ENCODE results near the gene C1GALT1C1L. TPM values are rescaled to one million over a fixed set of nuclear protein-coding genes. Genes with fewer than 3 reads are reported as not detected.

The C1GALT1C1L gene
- total and polyA plus RNA-seq, 2 donors (not counting 1 experiment from before 2014, with no cell fraction given) = not detected

DNA sequence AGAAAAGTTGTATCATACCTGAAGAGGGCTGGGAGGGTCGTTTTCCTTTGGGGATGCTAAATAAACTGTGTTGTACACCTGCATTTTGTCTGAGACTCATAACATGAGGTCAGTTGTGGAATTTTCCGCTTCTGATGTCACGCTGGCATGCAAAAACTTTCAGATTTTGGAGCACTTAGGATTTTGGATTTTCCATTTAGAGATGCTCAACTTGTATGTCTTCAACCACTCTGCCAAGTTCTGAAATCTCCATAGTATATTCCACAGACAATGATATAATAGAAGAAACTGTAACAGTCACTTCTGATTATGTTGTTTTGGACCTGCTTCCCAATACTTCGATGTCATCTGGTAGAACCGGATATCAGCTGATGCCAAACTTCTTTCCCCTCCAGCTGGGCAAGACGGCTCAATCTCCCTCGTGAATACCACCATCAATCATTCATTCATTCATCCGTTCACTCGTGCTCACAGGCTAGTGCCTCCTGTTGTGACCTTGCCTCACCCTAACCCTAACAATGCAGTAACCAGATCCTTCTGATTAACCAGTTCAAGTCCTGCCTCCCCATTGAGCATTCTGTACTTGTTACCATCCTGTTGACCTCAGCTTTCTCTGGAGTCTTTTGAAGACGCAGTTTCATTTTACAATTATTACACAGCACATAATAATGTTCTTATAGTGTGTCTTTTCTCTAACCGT, 44.5 kb downstream of the C1GALT1C1L start:
- Histone ChIP-seq H2AFZ (ENCODE audit: insufficient read depth, low read depth, low read length, poor library complexity, severe bottlenecking) (no peak overlapping the region), H3K36me3 (replicated peaks in 1 of 2; ENCODE audit: control extremely low read depth in 1 of 2, control insufficient read depth in 1 of 2, extremely low read depth in 1 of 2, insufficient read depth in 2 of 2, low read length in 1 of 2) (no peaks in the 10 kb centered on the region), H3K4me1 (ENCODE audit: control insufficient read depth in 2 of 2, insufficient read depth in 2 of 2, low read length in 2 of 2) (peaks cover 2 to 4% of the 10 kb centered on the region in 2 donors), H3K9me3 (ENCODE audit: control extremely low read depth in 1 of 3, control insufficient read depth in 2 of 3, insufficient read depth in 1 of 3, low read length in 2 of 3) (peaks cover 0 to 1% (median 0%) of the 10 kb centered on the region in 3 donors), H3K79me2 (ENCODE audit: control insufficient read depth, insufficient read depth, low read length) (no peaks in the 10 kb centered on the region), H3K4me2 (replicated peaks; ENCODE audit: low read depth, low read length, poor library complexity, severe bottlenecking) (no peak overlapping the region), H3K4me3 (ENCODE audit: control extremely low read depth in 1 of 5, extremely low read depth in 1 of 5, insufficient read depth in 1 of 5, low read depth in 2 of 5, low read length in 4 of 5) (no peak overlapping the region), H3K27me3 (replicated peaks in 1 of 4; ENCODE audit: control extremely low read depth in 1 of 4, control insufficient read depth in 3 of 4, insufficient read depth in 4 of 4, low read length in 3 of 4) (peaks cover 0 to 24% (median 16%) of the 10 kb centered on the region in 4 experiments), H4K20me1 (ENCODE audit: control insufficient read depth, insufficient read depth, low read length, poor library complexity, severe bottlenecking) (no peaks in the 10 kb centered on the region), H3K27ac (ENCODE audit: low read length in 2 of 2) (no peak overlapping the region), H3K9ac (ENCODE audit: low read length) (no peak overlapping the region)
- 79% methylated on average over 10 of the region's 11 CpGs for WGBS (ENCODE audit: insufficient coverage)
- H3K9me3 Mint-ChIP-seq (ENCODE audit: insufficient read depth) = peaks cover 3% of the 10 kb centered on the region
- POLR2A ChIA-PET = no interaction called here
- no peak for TF ChIP-seq EZH2 (IDR thresholded peaks at IDR 0.05; ENCODE audit: borderline replicate concordance, insufficient read depth, low read depth, low read length, poor library complexity, severe bottlenecking)
- TF ChIP-seq, protein P1, sequence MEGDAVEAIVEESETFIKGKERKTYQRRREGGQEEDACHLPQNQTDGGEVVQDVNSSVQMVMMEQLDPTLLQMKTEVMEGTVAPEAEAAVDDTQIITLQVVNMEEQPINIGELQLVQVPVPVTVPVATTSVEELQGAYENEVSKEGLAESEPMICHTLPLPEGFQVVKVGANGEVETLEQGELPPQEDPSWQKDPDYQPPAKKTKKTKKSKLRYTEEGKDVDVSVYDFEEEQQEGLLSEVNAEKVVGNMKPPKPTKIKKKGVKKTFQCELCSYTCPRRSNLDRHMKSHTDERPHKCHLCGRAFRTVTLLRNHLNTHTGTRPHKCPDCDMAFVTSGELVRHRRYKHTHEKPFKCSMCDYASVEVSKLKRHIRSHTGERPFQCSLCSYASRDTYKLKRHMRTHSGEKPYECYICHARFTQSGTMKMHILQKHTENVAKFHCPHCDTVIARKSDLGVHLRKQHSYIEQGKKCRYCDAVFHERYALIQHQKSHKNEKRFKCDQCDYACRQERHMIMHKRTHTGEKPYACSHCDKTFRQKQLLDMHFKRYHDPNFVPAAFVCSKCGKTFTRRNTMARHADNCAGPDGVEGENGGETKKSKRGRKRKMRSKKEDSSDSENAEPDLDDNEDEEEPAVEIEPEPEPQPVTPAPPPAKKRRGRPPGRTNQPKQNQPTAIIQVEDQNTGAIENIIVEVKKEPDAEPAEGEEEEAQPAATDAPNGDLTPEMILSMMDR (IDR thresholded peaks at IDR 0.05) = no peak
- intact Hi-C loops (cut with micrococcal nuclease) = no loop called here
- CTCF ChIA-PET = no interaction called here
- no peak for ATAC-seq (ENCODE audit: low read depth)
- no peak overlapping the region for H3K4me3 Mint-ChIP-seq
- DNase-seq = no peak
- H3K4me1 Mint-ChIP-seq = peaks cover 6% of the 10 kb centered on the region
- peaks cover 60% of the 10 kb centered on the region for H3K27me3 Mint-ChIP-seq
- H3K27ac Mint-ChIP-seq = no peak overlapping the region

Other genes starting within 250 kb of the C1GALT1C1L start
- 48.5 and 53.7 TPM in 2 replicates for gene THADA, start 80.4 kb downstream of the C1GALT1C1L start, total RNA-seq
- 17.6 and 20.3 TPM in 2 replicates for gene THADA, start 80.4 kb downstream of the C1GALT1C1L start, polyA plus RNA-seq
- 0.17 and 0.58 TPM in 2 replicates for gene PLEKHH2, start 39.2 kb downstream of the C1GALT1C1L start, total RNA-seq
- 0.19 and 0.23 TPM in 2 replicates for gene PLEKHH2, start 39.2 kb downstream of the C1GALT1C1L start, polyA plus RNA-seq
- 11.4 and 12.7 TPM in 2 replicates for gene DYNC2LI1, start 97.6 kb upstream of the C1GALT1C1L start, total RNA-seq
- gene DYNC2LI1, start 97.6 kb upstream of the C1GALT1C1L start, polyA plus RNA-seq = 3.3 and 3.8 TPM in 2 replicates
- not detected in 2 replicates for gene ABCG5, start 162.4 kb upstream of the C1GALT1C1L start, total RNA-seq
- not detected in 2 replicates for gene ABCG5, start 162.4 kb upstream of the C1GALT1C1L start, polyA plus RNA-seq
- gene ABCG8, start 162.5 kb upstream of the C1GALT1C1L start, total RNA-seq = not detected in 2 replicates
- not detected in 2 replicates for gene ABCG8, start 162.5 kb upstream of the C1GALT1C1L start, polyA plus RNA-seq